ENCODE measurements around the gene MRPL23. TPM values are rescaled to one million over a fixed set of nuclear protein-coding genes. Genes with fewer than 3 reads are reported as not detected.

MRPL23 gene
- polyA plus RNA-seq, 1 experiment, result 39.8 TPM

GRCh38 chr11:1922481-1923081 lies 24.6 kb upstream of the MRPL23 start:
- Histone ChIP-seq H3K27me3 (ENCODE audit: control insufficient read depth, insufficient read depth, low read length) (no peaks in the 10 kb centered on the region; the same call in none of the 2 replicates), H3K36me3 (ENCODE audit: control insufficient read depth, insufficient read depth, low read length) (no peaks in the 10 kb centered on the region), H3K4me3 (ENCODE audit: low read depth, low read length) (no peak overlapping the region)
- no peak for TF ChIP-seq CTCF (IDR thresholded peaks at IDR 0.05; ENCODE audit: insufficient read depth, low read depth, low read length)
- ChIA-PET POLR2A (no interaction called here), CTCF (interaction anchor here (1.0 to 3.3 kb wide), 5 partner anchors 40 to 228 kb away, joined by 3 to 20 read pairs (median 6); partner anchors contain the start of gene IGF2)
- no peak for DNase-seq (ENCODE audit: low read depth)

- no peak for DNase-seq (ENCODE audit: low read depth)
- H3K4me3 ChIP-seq (ENCODE audit: low read depth, low read length), result no peak overlapping the region
- H3K27me3 ChIP-seq (ENCODE audit: control insufficient read depth, insufficient read depth, low read length), result no peaks in the 10 kb centered on the region; the same call in none of the 2 replicates
- ChIA-PET POLR2A (no interaction called here), CTCF (interaction anchor here (2.2 to 3.3 kb wide), 3 partner anchors 41 to 228 kb away, joined by 6 to 20 read pairs (median 6); no protein-coding TSS in a partner anchor)
- no peaks in the 10 kb centered on the region for H3K36me3 ChIP-seq (ENCODE audit: control insufficient read depth, insufficient read depth, low read length)
- TF ChIP-seq CTCF (IDR thresholded peaks at IDR 0.05; ENCODE audit: insufficient read depth, low read depth, low read length), result no peak
Observed at GRCh38 chr11:1923201-1923956, 23.8 kb upstream of the MRPL23 start.

DNA sequence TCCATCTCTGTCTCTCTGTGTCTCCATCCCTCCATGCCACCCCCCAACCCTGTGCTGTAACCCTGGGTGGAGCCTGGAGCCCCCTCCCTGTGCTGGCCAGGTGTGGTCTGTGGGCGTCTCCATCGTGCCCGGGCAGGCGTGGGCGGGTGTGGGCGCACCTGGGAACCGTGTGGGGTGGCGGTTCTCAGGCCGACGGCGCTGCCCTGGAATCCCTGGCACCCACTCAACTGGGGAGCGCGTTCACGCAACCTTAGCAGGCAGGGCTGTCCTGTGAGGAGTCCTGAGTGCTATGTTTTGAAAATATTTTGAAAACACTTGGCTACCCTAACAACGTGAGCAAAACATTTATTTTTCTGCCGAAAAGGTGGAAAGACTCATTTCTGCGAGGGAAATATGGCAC lies 23.0 kb upstream of the MRPL23 start:
- Histone ChIP-seq H3K27me3 (ENCODE audit: control insufficient read depth, insufficient read depth, low read length) (no peaks in the 10 kb centered on the region; the same call in none of the 2 replicates), H3K4me3 (ENCODE audit: low read depth, low read length) (no peak overlapping the region), H3K36me3 (ENCODE audit: control insufficient read depth, insufficient read depth, low read length) (no peaks in the 10 kb centered on the region)
- ChIA-PET CTCF (interaction anchor here (1.7 kb wide), 1 partner anchor 40 kb away, joined by 3 read pairs; no protein-coding TSS in a partner anchor), POLR2A (no interaction called here)
- TF ChIP-seq CTCF (IDR thresholded peaks at IDR 0.05; ENCODE audit: insufficient read depth, low read depth, low read length), result no peak
- DNase-seq (ENCODE audit: low read depth), result no peak

DNA sequence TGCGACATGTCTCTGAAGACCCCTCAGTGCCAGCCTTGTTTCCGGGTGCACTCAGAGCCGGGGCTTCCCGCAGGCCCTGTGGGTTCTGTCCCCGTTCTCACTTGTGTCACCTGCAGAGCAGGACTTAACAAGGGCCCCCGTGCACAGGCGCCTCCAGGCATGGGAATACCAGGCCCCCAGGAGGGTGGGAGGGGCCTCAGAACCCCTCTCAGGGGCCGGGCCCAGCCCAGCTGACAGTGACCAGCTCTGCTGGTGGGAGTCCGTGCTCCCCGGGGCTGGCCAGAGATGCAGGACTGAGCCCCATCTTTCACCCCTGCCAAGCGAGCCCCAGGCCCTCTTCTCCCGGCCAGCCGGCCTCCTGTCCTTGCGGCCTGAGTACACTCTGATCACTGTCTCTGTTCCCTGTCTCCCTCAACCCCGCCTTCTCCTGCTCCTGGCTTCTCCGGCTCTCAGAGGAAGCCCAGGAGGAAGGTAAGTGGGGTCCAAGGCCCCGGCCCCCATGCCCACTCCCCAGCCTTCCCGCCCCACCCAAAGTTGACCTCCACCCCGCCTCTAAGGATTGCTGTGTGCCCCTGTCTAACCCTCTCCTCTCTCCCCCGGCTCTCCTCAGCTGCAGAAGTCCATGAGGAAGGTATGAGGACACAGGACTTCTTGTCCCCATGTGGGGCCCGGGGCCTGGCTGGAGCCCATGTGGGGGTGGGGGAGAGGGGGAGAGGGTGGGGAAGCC lies 22.3 kb upstream of the MRPL23 start:
- POLR2A ChIA-PET, result no interaction called here
- CTCF ChIA-PET, result interaction anchor here (1.7 kb wide), 1 partner anchor 41 kb away, joined by 3 read pairs; no protein-coding TSS in a partner anchor
- H3K27me3 ChIP-seq (ENCODE audit: control insufficient read depth, insufficient read depth, low read length), result no peaks in the 10 kb centered on the region; the same call in none of the 2 replicates

More for the DNA sequence above, 22.3 kb upstream of the MRPL23 start:
- DNase-seq (ENCODE audit: low read depth), result no peak
- no peaks in the 10 kb centered on the region for H3K36me3 ChIP-seq (ENCODE audit: control insufficient read depth, insufficient read depth, low read length)
- no peak for TF ChIP-seq CTCF (IDR thresholded peaks at IDR 0.05; ENCODE audit: insufficient read depth, low read depth, low read length)
- no peak overlapping the region for H3K4me3 ChIP-seq (ENCODE audit: low read depth, low read length)

Measured in BJ (cell line).